ENCODE measurements around the gene LRRC71. TPM values are rescaled to one million over a fixed set of nuclear protein-coding genes. Genes with fewer than 3 reads are reported as not detected.

LRRC71 gene
- total RNA-seq, 1 experiment from 2014 or later: not detected

- no TSS peak for BruUV-seq (replicated peaks)
- intact Hi-C loops (cut with micrococcal nuclease; ENCODE audit: unreplicated experiment): no loop called here
- CTCF ChIA-PET: interaction anchor here (0.9 to 1.7 kb wide), 2 partner anchors 9 to 27 kb away, joined by 3 to 4 read pairs; no protein-coding TSS in a partner anchor
- no peak for TF ChIP-seq CTCF (IDR thresholded peaks at IDR 0.05; ENCODE audit: unreplicated experiment)
- H3K9me3 Mint-ChIP-seq (ENCODE audit: low read depth, unreplicated experiment): no peaks in the 10 kb centered on the region
- peaks cover 81% of the 10 kb centered on the region for H3K27me3 Mint-ChIP-seq (ENCODE audit: unreplicated experiment)
- no peak for DNase-seq
- no peak overlapping the region for H3K27ac Mint-ChIP-seq (ENCODE audit: unreplicated experiment)
- H3K4me3 Mint-ChIP-seq (ENCODE audit: low read depth, unreplicated experiment): no peak overlapping the region
- peaks cover 19% of the 10 kb centered on the region for H3K4me1 Mint-ChIP-seq (ENCODE audit: low read depth, unreplicated experiment)
- H3K36me3 Mint-ChIP-seq (ENCODE audit: insufficient read depth, unreplicated experiment): no peaks in the 10 kb centered on the region
Observed at GRCh38 chr1:156900896-156901589, 19.4 kb upstream of the LRRC71 start.

- no peak for TF ChIP-seq CTCF (IDR thresholded peaks at IDR 0.05; ENCODE audit: unreplicated experiment)
- intact Hi-C loops (cut with micrococcal nuclease; ENCODE audit: unreplicated experiment): no loop called here
- Mint-ChIP-seq H3K27me3 (ENCODE audit: unreplicated experiment) (peaks cover 86% of the 10 kb centered on the region), H3K27ac (ENCODE audit: unreplicated experiment) (no peak overlapping the region), H3K4me3 (ENCODE audit: low read depth, unreplicated experiment) (no peak overlapping the region), H3K36me3 (ENCODE audit: insufficient read depth, unreplicated experiment) (no peaks in the 10 kb centered on the region), H3K4me1 (ENCODE audit: low read depth, unreplicated experiment) (peaks cover 14% of the 10 kb centered on the region), H3K9me3 (ENCODE audit: low read depth, unreplicated experiment) (no peaks in the 10 kb centered on the region)
- no TSS peak for BruUV-seq (replicated peaks)
- no peak for DNase-seq
- CTCF ChIA-PET: interaction anchor here (0.9 kb wide), 1 partner anchor 26 kb away, joined by 3 read pairs; no protein-coding TSS in a partner anchor
Observed at GRCh38 chr1:156901590-156901900, 18.9 kb upstream of the LRRC71 start.

GRCh38 chr1:156901966-156902915 lies 18.2 kb upstream of the LRRC71 start:
- H3K4me3 Mint-ChIP-seq (ENCODE audit: low read depth, unreplicated experiment): no peak overlapping the region
- no TSS peak for BruUV-seq (replicated peaks)
- peaks cover 14% of the 10 kb centered on the region for H3K4me1 Mint-ChIP-seq (ENCODE audit: low read depth, unreplicated experiment)
- H3K27me3 Mint-ChIP-seq (ENCODE audit: unreplicated experiment): peaks cover 86% of the 10 kb centered on the region
- H3K36me3 Mint-ChIP-seq (ENCODE audit: insufficient read depth, unreplicated experiment): peaks cover 2% of the 10 kb centered on the region
- no peak for DNase-seq
- intact Hi-C loops (cut with micrococcal nuclease; ENCODE audit: unreplicated experiment): no loop called here
- CTCF ChIA-PET: no interaction called here
- no peak overlapping the region for H3K27ac Mint-ChIP-seq (ENCODE audit: unreplicated experiment)
- H3K9me3 Mint-ChIP-seq (ENCODE audit: low read depth, unreplicated experiment): no peaks in the 10 kb centered on the region
- no peak for TF ChIP-seq CTCF (IDR thresholded peaks at IDR 0.05; ENCODE audit: unreplicated experiment)

- H3K4me1 Mint-ChIP-seq (ENCODE audit: low read depth, unreplicated experiment): peaks cover 10% of the 10 kb centered on the region
- H3K36me3 Mint-ChIP-seq (ENCODE audit: insufficient read depth, unreplicated experiment): peaks cover 10% of the 10 kb centered on the region
- no peak overlapping the region for H3K27ac Mint-ChIP-seq (ENCODE audit: unreplicated experiment)
- DNase-seq: no peak
- TF ChIP-seq CTCF (IDR thresholded peaks at IDR 0.05; ENCODE audit: unreplicated experiment): no peak
- no TSS peak for BruUV-seq (replicated peaks)
- no peaks in the 10 kb centered on the region for H3K9me3 Mint-ChIP-seq (ENCODE audit: low read depth, unreplicated experiment)
- peaks cover 77% of the 10 kb centered on the region for H3K27me3 Mint-ChIP-seq (ENCODE audit: unreplicated experiment)
- CTCF ChIA-PET: interaction anchor here (0.6 to 1.3 kb wide), 3 partner anchors 23 to 1752 kb away, joined by 3 to 12 read pairs (median 5); no protein-coding TSS in a partner anchor
- no peak overlapping the region for H3K4me3 Mint-ChIP-seq (ENCODE audit: low read depth, unreplicated experiment)
- intact Hi-C loops (cut with micrococcal nuclease; ENCODE audit: unreplicated experiment): no loop called here
Observed at GRCh38 chr1:156903328-156904091, 16.9 kb upstream of the LRRC71 start.

Measured in Calu3 (cell line).